LoVo (cell line): ENCODE measurements around the gene DYNLRB2.

Source experiments
- DNase-seq: peaks from one replicate; pipeline ENCODE4 v3.0.0-alpha.2; 2016; ENCODE audit warnings: low spot score

DYNLRB2 gene

DNA sequence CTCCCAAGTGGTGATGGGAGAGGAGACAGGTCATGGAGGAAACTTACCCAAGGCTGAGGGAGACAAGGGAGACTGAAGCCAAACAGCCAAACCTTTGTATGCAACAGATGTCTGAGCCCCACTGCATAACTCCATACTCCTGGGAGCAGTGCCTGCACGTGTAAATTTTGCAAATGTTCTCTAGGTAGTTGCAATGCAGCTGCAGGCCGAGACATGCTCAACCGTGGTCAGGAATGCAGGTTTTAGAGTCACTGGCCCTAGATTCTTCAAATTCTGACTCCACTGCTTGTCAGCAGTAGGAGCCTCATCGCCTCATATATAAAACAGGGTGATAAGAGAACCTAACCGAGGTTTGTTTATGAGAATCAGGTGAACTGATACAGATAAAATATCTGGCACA, 11.5 kb downstream of the DYNLRB2 start:
- no peak for DNase-seq

DNA sequence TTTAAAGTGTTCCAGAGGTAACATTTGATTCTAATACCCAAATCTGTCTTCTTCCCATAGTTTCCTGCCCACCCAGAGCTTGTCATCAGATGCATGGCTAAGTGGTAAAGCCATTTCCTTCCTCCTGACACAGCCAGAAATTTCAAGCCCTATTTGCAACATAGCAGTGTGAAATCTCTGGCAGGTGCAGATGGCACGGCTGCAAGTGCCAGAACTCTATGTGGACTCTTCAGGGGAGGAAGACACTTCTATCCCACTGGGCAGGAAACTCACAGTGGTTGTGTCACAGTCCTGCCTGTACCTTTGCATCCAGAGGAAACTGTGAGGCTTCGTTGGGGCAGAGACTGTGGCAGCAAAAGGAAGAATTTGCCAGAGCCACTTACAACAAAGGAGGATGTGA, 13.2 kb downstream of the DYNLRB2 start:
- no peak for DNase-seq

DNA sequence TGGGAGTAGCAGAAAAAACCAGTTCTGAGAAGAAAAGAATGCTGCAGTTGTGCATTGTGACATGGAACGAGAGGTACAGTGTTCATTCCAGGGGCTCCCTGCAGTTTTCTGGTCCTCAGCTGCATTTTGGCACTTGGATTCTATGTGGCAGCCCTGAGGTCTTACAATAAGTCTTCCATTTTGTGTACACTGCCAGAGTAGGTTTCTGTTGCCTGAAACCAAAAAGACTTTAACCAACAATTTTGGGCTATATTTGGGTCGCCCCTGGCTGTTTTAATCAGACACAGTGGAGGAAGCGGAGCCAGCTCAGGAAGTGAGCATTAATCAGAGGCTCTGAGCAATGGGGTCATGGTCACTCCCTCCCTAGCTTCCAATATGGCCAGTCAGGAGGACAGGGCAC, 15.7 kb downstream of the DYNLRB2 start:
- no peak for DNase-seq

DNA sequence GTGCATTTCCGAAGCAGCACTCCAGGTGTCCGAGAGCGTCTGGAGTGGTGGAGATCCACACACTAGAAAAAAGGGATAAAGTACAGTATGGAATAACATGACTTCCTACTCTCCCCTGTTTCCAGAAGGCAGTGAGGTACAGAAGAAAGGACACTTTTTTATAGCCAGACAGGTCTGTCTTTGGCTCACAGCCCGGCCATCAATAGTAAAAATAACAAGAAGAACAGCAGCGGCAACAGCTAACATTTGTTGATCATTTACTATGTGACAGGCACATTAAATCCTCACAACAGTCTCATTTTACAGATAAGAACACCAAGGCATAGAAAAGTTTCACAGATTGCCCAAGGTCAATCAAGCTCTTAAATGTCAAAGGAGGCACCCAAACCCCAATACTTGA, 16.2 kb downstream of the DYNLRB2 start:
- no peak for DNase-seq

DNA sequence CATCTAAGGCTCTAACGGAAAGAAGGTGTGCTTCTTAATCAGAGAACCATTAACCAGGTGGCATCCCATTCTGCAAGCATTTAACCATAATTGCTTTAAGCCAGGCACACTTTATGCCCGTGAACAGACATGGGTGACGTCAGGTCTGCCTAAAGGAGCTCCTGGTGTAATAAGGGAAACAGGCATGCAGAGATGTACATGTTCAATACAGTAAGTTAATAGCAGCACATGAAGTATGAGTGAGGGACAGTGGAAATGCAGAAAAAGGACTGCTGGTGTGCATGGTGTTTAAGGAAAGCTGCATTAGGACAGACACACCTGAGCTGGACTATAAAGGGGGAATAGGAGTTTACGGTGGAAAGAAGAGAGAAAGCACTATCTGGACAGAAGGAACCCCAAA, 18.6 kb downstream of the DYNLRB2 start:
- no peak for DNase-seq

DNA sequence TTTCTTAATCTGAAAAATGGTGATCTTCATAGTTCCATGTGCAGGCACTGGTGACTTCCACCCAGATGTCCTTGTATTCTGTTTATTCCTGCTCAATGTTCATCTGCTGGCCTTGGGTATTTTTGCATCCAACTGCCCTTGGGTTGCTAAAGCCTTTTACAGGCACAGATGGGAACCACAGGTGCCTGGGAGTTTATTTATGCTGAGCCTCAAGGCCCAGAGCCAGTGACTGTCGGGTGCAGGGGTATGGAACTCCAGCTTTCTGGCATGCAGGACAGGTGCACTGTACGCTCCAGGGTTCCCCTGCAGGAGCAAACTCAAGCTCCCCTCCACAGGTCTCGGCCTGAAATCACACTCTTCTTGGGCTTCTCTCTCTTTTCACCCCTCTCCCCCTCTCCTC, 22.3 kb downstream of the DYNLRB2 start:
- DNase-seq, result no peak

DNA sequence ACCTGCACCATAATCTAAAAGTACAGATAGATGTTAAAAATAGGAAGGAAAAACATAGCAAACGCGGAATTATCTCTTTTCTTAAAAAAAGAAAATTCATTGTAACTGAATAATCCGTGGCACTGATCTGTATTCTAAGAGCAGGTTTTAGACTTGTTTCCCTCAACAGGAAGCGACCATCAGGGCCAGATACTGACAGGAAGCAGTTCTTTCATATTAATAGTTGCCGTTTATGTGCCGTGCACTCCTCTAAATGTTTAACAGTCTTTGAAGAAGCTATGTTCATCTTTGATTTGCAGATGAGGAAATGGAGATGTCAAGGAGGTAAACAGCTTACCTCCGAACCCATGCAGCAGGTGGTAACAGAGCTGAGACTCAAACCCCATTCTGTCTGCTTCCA, 23.6 kb downstream of the DYNLRB2 start:
- no peak for DNase-seq

DNA sequence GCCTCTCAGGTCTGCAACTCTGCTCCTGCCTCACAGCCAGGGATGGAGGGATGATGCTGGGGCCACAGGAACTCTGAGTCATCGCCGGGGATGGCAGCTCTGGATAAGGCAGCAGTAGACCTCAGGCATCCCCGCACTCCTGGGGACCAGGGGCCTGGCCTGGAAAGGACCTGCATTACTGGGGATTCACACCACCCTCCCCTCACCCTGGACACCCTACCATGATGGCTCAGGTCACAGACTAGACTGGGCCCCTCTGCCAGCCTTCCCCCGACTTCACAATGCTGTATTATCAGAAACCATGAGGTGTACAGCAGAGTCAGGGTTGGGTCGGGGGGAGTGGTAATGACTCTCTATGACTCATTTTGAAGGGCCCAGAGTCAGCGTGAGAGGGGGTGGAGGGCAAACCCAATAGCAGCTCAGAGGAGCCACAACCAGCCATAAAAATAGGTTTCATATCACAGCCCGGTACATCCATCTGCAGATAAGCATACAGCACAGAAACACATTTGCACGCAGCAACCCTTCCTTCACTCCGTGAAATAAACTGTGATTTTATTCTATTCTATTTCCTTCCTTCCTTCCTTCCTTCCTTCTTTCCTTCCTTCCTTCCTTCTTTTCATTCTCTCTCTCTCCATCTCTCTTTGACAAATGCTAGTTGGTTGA, 28.8 kb downstream of the DYNLRB2 start:
- peak; percentile 15 for DNase-seq

DNA sequence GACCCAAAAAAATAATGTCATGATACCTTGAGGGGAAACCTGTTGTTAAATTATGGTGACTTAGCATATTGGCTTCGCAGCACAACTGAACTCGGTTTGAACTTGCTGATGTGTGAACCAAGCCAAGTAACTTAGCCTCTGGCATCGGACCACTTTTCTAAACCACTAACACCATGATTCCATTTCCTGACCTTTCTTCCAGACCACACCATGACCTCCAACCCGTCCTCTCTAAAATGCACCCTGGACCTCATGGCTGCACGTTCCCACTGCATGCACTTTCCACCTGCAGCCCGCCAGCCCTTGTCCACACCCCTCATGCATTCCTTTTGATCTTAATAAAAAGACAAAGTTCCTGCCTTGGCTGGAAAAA, 29.3 kb downstream of the DYNLRB2 start:
- DNase-seq, result no peak

DNA sequence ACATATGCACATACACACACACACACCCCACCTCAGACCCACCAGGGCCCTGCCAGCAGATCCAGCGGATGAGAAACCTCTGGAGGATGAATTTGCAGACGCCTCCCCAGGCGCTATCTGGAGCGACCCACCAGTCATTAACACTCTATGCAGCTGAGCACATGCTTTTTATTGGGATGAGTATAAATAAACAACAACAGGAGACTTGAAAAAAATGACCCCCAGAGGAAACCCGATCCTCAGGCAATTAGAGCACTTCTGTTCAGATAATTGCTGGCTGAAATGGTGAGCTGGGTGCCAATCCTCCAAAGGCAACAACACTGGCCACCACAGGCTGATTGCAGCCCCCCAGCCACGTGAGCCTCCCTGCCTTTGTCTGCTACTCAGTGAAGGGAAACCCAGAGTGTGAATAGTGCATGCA, 32.9 kb downstream of the DYNLRB2 start:
- no peak for DNase-seq

DNA sequence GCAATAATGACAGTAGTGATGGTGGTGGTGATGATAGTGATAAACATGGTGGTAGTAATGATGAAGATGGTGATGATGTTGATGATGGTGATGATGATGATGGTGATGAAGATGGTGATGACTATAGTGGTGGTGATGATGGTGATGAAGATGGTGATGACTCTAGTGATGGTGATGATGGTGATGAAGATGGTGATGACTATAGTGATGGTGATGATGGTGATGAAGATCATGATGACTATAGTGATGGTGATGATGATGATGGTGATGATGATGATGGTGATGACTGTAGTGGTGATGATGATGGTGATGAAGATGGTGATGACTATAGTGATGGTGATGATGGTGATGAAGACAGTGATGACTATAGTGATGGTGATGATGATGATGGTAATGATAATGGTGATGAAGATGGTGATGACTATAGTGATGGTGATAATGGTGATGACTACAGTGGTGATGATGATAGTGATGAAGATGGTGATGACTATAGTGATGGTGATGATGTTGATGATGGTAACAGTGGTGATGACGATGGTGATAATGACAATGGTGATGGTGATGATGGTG, 35.6 kb downstream of the DYNLRB2 start:
- no peak for DNase-seq

DNA sequence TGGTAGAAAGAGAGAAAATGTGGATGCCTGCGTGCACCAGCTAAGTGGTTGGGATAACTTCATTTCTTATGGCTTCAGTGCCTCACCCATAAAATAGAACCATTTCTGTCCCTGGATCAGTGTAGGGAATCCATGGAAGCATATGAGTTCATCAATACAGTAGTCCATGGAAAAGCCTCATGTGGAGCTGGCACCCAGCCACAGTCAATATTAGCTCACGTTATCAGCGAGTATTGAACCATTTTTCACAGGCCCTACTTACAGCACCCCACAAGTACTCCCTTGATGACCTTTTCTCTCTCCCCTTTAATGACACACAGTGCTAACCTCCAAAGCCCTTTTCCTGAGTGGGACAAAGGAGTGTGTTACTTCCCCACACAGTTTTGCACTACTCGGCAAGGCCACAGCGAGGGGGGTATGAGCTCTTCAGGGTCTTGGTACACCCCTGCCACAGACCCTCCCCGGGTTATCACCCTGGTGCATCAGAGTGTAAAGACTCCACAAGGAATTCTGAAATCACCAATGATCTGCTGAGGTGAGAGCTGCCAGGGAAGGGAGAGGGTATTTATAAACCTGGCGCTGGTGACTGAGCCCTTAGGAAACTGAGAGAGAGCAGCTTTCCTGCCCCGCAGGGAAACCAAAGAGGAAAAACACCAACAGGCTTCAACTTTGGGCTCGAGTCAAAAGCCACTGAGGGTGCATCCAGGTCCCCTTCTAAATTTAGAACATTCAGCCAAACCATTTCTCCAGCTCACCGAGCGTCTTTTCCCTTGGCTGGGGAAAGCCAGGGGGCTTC, 36.9 kb downstream of the DYNLRB2 start:
- DNase-seq, result no peak

DNA sequence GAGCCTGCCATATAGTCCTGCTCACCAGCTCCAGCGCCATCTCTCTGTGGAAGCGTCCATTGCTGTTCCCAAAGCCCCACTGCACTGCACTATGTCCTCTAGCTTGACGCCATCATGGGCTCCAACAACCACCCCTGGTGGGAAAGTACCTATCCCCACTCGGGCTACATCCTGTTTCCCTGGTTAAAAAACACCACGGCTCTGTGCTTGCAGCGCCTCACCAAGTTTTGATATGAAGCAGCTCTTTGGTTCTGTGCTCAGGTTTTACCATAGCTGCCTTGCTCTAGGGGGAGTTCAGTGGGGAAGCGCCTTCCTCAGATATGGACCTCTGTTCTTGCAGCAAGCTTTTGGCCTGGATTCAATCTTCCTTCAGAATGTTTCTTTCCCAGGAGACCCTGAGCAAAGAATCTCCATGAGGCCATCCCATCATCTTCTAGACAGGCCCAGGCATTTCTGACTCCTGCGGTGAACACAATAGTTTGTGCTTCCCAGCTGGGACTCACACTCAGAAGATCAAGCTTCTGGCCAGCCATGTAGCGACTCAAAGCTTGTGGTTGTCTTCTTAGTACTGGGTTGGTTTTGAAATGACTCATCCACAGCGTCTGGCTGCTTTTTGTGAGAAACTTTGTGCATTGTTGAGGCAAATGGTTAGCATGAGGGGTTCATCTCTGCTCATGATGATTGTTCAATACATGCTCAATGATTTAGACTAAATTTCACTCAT, 39.5 kb downstream of the DYNLRB2 start:
- no peak for DNase-seq

DNA sequence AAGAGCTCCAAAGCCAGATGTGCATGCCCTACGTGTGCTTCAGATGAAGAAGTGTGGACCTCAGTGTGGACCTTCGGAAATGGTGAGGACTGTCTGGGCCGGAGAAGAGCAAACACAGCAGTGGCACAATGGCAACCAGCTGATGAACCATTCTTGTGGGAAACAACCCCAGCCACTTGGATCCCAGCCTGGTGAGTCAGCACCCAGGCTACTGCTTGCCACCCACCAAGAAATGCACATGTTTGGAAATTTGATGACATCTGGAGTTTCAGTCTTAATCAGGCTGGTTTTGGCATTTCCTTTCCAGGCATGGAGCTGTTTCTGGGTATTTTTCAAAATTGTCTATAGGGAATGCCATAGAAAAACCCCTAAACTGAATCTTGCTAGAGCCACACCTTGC, 42.7 kb downstream of the DYNLRB2 start:
- no peak for DNase-seq

DNA sequence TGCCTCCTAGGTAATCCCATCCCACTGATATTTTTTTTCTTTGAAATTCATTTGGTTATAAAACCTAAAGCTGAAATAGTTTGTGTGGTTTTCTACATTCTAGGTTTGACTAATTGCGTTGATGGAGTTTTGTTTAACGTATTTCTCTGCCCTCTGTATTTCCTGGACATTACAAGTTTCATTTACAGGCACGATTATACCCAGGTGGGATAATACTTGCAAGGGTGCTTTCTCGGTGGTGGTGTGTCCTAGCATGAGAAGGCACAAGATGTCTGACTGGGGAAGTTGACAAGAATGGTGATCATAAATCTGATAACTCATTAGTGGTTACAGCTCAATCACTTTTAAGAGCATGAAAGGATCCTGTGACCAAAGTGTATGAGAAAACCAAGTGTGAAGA, 45.0 kb downstream of the DYNLRB2 start:
- no peak for DNase-seq

DNA sequence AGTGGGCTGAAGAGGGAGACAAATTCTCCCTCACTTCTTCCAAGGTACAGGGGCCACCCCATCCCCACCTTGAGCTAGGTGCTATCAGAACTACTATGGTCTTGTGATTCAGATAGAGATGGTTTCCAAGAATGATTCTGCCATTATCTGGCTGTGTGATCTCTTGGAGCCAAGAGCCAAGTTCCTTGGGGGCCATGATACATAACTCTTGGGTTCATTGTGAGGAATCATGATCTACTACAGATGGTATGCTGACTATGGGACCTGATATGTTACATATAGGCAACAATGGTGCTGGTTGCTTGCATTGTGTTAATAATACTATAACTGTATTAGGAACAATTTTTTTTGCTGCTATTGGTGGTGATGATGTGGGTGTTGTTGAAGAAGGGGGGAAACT, 45.7 kb downstream of the DYNLRB2 start:
- no peak for DNase-seq

DNA sequence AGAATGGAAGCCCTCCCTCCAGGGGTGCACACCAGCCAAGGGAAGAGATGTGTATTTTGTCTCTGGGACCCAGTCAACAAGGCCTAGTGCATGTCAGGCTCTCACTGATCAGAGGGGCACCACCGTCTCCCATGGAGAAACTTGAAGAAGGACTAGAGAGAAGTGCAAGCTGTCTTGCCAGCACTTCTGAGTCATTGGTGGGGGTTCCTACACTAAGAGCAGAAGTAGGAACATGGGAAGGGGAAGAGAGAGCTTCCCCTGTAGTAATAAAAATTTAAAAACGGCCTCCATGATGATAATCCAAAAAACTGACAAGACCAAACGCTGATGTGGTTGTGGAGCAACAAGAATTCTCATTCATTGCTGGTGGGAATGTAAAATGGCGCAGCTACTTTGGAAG, 46.3 kb downstream of the DYNLRB2 start:
- DNase-seq, result no peak

DNA sequence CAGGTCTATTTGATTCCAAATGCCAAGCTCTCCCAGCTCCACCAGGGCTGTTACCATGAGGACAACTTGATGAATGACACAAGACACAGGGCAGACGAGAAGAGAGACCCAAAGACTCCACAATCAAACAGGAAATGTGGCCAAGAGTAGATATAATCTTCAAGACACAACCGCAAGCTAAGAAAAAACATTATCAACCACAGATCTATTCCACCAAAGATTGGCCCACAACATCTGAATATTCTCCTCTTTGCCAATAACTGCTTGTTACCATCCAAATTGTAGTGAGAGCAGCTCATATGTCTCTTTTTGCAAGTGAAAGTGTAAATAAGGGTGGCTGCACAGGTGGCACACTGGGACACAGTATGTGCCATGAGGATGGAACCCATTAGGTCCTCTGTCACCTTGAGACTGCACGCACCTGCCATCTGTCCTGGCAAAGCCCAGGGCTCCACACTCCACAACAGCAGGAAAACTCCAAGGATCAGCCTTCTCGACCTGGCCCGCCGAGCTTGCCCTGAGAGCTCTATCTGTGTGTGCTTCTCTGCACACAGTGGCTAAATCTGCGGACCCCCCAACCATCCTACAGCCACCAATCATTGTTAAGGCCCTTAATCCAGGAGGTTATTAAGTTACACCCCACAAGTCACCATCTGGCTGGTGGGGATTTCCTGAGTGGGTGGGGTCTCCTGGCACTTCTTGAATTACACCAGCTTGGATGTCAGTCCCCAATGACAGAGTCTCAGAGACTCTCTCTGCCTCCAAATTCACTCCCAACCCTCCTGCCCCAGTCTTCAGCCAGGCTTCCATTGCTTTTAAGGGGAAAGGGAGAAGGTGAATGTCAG, 50.5 kb downstream of the DYNLRB2 start:
- no peak for DNase-seq

DNA sequence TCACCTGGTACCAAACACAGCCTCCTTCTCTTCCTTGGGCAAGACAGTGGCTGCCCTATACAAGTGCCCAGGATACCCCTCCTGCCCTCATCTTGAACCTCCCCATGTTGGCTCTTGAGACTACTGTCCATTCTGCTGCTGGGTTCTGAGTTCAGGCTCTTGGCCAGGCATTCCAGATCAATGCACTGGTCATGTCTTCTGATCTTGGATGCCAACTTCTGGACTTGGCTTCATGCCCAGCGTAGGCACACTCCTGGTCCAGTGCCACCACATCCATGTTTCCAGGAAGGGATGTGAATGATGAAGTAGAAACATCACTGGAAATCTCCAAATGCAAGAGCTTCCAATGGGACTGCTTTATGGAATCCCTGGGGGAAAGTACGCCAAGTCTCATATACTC, 51.5 kb downstream of the DYNLRB2 start:
- no peak for DNase-seq

DNA sequence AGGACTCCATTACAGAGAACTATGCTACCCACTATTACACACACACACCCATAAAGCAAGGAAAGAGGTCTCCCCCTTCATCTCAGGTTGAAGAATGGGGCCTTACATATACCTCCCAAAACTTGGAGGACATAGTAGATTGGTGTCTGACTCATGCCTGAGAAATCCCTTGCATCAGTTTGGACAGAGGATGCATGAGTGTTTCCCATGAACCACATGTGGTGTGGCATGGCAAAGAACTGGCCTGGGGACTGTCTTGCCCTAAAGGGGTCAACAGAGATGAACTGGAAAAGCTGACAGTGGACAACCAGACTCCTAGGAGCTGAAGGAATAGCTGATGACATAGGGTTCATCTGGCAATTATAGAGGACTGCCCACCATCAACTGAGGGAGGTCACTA, 54.0 kb downstream of the DYNLRB2 start:
- no peak for DNase-seq

DNA sequence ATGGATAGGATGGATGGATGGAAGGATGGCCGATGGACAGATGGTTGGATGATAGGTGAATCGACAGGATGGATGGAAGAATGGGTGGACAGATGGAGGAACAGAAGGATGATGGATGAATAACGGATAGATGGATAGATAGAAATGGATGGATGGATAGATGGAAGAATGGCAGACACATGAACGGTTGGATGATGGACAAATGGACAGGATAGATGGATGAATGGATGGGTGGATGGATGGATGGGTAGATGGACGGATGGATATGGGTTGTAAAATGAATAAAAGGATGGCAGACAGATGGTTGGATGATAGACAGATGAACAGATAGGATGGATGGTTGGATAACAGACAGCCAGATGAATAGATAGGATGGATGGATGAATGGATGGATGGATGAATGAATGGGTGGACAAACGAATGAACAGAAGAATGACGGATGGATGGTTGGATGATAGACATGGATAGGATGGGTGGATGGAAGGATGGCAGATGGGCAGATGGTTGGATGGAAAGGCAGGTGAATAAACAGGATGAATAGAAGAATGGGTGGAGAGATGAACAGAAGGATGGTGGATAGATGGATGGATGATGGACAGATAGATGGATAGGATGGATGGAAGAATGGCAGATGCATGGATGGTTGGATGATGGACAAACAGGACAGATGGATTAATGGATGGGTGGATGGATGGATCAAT, 55.9 kb downstream of the DYNLRB2 start:
- DNase-seq, result no peak
